HG02678 (cell line): Measurements from ENCODE around the gene IBTK.
"Not testable (repeated sequence)": the region's sequence is repeated elsewhere in the genome, so short reads cannot be mapped to it uniquely, and the experiment has no call there.

Source experiments
- ATAC-seq: cut with Tn5 transposase; IDR thresholded peaks from one replicate; pipeline ENCODE4 v1.9.1; 2021; ENCODE audit warnings: mild to moderate bottlenecking, moderate library complexity; ENCODE audit not compliant: unreplicated experiment

IBTK gene

GRCh38 chr6:82178077-82178758, 69.3 kb downstream of the IBTK start:
- ATAC-seq = no peak

DNA sequence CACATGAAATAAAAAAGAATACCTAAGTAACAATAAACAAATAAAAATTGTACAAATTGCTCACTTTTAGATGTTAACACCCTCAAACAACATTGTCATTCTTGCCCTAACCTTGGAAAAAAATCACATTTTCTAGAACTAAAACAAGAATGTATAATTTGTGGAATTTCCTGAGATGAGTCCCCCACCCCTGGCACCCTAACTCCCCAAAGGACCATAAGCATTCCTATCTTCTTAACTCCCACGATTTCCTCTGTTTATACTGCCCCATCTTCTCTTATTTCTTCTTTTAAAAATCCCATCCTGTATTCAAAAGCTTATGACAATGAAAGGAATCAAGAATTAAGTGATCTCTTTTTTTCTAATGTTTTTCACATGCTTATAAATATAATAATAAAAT, 70.9 kb downstream of the IBTK start:
- ATAC-seq = no peak

GRCh38 chr6:82172594-82172993, 75.0 kb downstream of the IBTK start:
- no peak for ATAC-seq

DNA sequence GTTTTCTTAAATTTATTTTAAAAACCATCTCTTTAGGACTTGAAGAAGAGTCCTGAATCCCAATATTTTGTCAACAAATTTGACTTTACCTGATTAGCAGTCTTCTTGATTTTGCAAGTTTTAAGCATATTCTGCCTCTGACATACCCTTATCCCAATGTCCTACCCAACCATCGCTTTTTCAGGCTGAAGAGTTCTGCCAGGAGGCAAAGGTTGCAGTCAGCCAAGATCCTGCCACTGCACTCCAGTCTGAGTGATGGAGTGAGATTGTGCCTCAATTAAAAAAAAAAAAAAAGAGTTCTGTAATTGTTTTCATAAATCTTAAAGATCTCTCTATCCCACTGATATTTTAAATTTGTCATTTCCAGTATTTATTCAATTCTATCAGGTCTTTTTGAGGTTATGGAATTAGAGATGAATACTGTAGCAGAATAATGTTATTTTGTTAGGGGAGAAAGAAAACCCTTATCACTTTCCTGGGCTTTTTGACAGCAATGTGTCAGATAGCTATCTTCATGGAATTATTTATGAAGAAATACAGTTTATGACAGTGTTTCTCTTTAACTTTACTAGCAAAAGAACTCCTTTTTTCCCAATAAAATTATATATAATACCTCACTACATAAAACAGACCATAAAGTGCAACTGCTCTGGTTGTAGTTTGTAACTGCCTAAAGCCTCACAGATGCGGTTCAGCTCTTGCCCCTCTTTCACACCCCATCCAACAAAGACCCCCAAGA, 78.2 kb downstream of the IBTK start:
- no peak for ATAC-seq

GRCh38 chr6:82166493-82166892, 81.1 kb downstream of the IBTK start:
- ATAC-seq = no peak

DNA sequence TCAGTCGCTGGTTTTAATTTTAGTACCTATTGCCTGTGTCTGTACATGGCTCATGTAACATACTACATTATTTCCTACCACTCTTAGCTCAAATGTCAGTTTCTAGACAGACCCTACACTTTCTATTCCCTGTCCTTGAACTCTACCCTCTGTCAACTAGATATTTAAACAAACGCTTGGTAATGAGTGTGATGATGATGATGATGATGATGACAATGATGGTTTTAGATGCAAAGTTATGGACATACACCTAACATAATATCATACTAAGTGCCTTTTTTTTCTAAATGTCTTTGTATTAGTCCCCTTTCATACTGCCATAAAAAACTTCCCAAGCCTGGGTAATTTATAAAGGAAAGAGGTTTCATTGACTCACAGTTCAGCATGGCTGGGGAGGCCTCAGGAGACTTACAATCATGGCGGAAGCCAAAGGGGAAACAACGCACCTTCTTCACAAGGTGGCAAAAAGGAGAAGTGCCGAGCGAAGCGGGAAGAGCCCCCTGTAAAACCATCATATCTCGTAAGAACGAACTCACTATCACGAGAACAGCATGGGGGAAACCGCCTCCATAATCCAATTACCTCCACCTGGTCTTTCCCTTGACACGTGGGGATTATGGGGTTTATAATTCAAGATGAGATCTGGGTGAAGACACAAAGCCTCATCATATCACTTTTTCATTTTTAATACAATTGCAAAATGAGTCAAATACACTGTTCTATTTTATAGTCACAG, 87.1 kb downstream of the IBTK start:
- no peak for ATAC-seq

DNA sequence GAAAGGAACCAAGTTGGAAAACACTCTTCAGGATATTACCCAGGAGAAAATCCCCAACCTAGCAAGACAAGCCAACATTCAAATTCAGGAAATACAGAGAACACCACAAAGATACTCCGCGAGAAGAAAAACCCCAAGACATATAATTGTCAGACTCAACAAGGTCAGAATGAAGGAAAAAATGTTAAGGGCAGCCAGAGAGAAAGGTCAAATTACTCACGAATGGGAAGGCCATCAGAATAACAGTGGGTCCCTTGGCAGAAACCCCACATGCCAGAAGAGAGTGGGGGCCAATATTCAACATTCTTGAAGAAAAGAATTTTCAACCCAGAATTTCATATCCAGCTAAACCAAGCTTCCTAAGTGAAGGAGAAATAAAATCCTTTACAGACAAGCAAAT, 94.8 kb downstream of the IBTK start:
- not testable (repeated sequence) for ATAC-seq

DNA sequence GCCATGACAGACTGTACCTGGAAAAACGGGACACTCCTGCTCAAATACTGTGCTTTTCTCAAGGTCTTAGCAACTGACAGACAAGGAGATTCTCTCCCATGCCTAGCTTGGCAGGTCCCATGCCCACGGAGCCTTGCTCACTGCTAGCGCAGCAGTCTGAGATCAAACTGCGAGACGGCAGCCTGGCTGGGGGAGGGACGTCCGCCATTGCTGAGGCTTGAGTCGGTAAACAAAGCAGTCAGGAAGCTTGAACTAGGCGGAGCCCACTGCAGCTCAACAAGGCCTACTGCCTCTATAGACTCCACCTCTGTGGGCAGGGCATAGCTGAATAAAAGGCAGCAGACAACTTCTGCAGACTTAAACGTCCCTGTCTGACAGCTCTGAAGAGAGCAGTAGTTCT, 96.4 kb downstream of the IBTK start:
- ATAC-seq = not testable (repeated sequence)

GRCh38 chr6:82145926-82146452, 101.6 kb downstream of the IBTK start:
- no peak for ATAC-seq

- ATAC-seq = no peak
Measured at GRCh38 chr6:82144852-82145340, 102.6 kb downstream of the IBTK start.

GRCh38 chr6:82144007-82144851, 103.3 kb downstream of the IBTK start:
- ATAC-seq = peak; percentile 86

DNA sequence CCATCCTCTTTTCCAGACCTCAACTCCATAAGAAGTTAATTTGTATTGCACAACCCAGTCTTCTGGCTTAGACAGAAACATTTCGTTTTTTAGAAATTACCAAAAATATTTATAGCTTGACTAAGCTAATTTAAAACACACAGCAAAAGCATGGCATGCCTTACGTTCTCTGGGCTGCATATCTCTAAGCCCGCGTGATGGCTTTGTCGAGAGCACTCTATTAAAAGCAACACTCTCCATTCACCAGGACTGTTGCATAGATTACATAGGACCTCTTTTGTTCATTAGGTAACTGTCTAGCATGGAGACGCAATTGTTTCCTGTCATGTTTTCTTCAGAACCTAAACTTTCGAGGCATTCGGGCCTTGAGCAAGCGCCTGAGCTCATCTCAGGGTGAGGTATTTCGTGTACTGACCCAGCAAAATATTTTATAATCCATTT, 104.5 kb downstream of the IBTK start:
- ATAC-seq = no peak

DNA sequence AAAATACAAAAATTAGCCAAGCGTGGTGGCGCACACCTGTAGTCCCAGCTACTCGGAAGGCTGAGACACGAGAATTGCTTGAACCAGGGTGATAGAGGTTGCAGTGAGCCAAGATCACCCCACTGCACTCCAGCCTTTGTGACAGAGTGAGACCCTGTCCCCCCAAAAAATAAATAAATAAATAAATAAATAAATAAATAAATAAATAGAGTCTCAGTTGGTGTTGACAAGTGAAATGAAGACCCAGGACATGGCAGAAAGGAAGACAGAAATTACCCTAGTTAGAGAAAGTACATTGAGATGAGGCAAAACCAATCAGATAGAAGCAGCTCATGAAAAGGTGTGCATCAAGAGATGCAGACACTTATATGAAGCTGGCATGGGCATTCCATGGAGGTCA, 105.0 kb downstream of the IBTK start:
- ATAC-seq = no peak

DNA sequence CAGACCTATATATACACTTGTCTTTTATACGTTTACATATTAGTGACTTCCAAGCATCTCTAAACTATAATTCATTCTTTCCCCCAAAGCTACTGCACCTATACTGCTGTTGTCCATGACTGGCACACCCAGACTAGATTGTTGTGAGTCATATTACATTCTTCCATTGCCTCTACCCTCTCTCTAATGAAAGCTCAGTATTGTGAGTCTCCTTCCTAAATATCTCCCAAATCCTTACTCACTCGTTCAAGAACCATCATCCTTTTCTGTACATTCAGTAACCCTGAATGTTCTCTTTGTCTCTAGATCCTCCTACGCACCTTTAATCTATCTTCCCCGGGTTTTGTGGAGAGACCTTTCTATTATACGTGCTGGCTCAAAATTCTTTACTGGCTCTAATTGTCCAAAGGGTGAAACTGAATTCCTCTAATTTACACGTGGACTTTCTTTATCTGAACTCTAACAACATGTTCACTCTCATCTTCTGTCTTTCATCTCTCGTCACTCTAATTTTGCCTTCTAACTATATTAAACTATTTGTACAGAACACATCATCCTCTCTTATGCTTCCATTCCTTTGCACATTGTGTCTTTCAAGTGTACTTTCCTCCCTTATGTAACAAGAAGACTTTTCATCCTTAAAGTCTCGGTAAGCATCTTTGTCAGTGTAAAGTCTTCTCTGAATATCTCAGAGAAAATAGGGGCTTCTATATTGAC, 109.3 kb downstream of the IBTK start:
- ATAC-seq = no peak

DNA sequence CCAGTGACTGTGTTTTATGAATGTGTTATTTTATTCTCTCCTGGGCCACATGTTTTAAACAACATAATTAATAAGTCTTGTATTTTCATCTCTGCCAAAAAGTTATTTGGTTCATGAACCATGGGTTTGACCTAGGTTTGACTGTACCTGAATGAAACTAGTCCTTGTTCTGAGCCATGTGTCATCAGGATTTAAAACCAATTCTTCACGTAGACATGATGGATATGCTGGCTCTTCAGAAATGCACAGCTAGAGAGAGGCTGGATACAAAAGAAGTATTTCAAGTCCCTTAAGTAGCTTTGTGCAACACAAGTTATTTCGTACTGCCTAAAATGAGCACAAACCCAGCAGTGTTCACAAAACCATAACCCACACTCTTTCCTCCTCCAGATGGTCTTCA, 116.1 kb downstream of the IBTK start:
- ATAC-seq = no peak

DNA sequence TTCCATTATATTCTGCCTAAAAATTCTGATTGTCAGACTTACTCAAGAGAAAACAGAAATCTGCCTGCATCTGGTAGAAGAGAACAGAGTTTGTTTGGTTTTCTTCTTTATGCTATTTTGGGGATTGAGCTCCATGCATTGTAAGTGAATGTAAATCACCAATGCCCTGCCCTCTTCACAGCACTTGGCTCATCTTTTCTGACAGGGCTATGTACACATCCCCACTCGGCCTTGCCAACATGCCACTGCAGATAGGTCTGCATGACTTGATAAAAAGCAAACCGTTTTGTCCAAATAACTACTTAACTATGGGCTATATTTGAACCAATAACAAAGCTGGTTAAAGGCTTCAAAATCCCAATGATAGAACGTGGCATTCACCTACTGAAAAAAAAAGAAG, 117.7 kb downstream of the IBTK start:
- ATAC-seq = no peak

- ATAC-seq = not testable (repeated sequence)
Measured at GRCh38 chr6:82128973-82129372, 118.6 kb downstream of the IBTK start.

DNA sequence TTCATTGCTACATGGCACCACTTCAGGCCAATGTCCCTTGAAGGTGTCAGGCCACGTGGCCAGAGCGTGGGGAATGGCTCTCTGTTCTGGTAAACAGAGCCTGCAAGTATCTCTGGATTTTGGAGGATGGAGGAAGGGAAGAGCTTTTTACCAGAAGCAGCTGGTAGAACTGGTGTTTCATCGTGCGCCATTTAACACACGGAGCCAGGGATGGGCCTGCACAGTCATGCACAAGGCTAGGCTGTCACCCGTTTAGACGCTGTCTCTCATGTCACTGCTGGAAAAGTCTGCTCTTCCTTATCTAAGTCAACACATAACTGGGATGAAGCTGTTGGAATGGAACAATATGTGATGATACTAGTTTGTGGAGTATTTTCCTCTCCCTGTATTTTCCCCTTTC, 123.9 kb downstream of the IBTK start:
- no peak for ATAC-seq
